GM18502 (cell line): ENCODE results near the gene ALCAM.

Experiments
- ATAC-seq: cut with Tn5 transposase; IDR thresholded peaks from one replicate; pipeline ENCODE4 v1.9.1; 2021; ENCODE audit warnings: mild to moderate bottlenecking; ENCODE audit not compliant: unreplicated experiment, poor library complexity

ALCAM gene

DNA sequence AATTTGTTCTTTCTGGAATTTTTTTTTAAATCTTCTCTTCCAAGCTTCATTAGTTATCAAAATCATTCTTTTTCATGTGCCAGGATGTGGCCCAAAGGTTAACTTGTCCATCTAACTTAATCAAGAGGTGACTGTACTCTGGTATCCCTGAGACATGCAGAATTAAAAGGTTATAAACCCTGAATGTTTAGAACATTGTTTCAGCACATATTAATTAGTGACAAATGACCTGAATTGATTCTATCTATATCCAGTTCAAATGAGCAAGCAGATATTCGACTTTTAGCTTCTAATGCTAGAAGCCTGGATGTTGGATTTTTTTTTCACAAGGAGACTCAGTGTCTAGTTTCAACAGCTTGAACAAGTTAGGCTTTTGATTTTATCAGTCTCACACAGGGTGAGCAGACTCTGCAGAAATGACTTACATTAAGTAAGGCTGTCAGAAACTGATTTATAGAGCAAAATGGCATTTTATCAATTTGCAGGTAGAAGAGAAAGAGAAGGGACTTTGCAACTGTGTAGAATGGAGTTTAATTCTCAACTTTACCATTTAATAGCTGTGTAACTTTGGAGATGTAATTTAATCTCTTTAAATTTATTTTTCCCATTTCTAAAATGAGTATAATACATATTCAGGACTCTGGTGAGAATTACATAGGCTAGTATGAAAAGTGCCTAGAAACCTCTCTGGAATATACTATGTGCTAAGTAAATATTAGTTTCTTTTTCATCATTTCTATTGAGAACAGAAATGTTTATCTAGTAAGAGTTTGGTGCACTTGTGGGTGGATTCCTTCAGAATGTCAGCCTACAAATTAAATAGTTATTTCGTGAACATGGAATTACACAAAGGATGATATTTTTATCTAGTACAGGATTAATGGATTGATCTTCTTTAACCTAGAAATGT, 100.0 kb downstream of the ALCAM start:
- no peak for ATAC-seq

- ATAC-seq: no peak
Observed at GRCh38 chr3:105470851-105471250, 104.1 kb downstream of the ALCAM start.

GRCh38 chr3:105473521-105474223, 107.0 kb downstream of the ALCAM start:
- peak; percentile 78 for ATAC-seq

DNA sequence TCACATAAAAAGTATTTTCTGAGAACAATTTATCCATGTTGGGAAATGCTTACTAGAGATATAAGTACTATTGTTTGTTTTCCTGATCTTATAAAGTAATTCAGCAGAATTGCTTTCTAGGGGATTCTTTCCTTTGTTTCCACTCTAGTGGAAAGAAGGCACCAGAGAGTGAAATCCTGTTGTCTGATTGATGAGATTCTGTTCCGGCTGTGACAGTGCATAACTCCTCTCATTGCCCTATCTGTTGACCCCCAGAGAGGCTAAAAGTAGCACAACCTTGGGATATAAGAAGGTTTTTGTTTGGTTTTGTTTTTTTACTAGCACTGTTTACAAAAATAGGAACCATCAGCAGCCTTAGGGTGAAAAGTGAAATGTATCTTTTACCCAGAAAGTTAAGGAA, 114.1 kb downstream of the ALCAM start:
- ATAC-seq: no peak

GRCh38 chr3:105483476-105483875, 116.8 kb downstream of the ALCAM start:
- no peak for ATAC-seq

- ATAC-seq: no peak
Observed at GRCh38 chr3:105490045-105490444, 123.3 kb downstream of the ALCAM start.

DNA sequence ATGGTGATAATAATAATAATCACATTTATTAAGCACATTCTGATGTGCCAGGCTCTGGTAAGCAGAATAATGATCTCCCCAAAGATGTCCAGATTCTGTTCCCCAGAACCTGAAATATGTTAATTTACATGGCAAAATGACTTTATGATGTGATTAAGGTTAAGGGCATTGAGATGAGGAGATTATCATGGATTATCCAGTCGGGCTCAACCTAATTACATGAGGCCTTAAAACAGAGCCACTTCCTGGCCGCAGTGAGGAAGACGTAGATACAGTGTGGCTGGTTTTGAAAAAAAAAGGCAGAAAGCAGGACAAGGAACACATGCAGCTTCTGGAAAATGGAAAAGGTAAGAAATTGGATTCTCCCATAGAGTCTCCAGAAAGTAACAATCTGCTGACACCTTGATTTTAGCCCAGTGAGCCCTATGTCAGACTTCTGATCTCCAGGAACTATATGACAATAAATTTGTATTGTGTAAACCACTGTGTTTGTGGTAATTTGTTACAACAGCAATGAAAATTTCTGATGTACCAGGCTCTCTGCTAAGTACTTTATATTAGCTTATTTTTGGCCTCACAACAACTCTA, 126.7 kb downstream of the ALCAM start:
- no peak for ATAC-seq

DNA sequence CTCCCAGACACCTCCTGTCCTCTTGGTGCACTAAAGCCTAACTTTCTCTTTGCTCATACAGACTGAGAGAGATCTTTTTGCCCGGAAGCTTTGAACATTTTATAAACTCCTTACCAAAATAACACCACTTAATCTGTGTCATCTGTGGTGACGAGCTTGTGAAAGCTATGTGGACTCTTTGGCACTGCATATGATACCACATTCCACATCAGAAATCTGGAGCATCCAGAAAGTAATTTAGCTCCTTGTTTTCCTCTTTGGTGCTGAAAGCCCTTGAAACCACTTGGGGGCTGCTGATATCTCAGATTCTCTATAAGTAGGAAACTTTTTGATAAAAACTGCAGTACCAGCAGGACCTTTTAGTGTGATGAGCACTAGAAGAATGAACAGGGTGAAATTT, 128.3 kb downstream of the ALCAM start:
- ATAC-seq: no peak

GRCh38 chr3:105496343-105496742, 129.6 kb downstream of the ALCAM start:
- no peak for ATAC-seq

- ATAC-seq: no peak
Observed at GRCh38 chr3:105497386-105497785, 130.7 kb downstream of the ALCAM start.

- ATAC-seq: no peak
Observed at GRCh38 chr3:105499961-105500360, 133.3 kb downstream of the ALCAM start.

DNA sequence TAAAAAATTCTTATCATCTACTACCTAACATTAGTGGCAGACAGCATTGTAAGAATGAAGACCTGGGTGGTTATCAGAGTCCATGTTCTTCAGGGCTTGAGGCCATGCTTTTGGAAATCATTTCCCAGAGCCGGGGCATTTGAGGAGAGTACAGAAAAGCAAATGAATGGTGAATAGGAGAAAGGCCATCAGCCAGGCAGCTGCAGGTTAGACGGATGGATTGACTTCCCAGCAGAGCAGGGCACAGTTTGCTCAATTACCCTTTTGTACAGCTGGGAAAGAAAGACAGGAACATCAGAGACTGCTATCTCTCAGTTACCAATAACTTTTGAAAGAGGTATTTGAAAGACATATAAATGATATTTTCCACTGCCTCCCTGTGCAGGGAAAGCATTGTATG, 135.6 kb downstream of the ALCAM start:
- no peak for ATAC-seq

GRCh38 chr3:105503191-105503593, 136.5 kb downstream of the ALCAM start:
- ATAC-seq: no peak

- no peak for ATAC-seq
Observed at GRCh38 chr3:105504440-105504951, 137.8 kb downstream of the ALCAM start.

DNA sequence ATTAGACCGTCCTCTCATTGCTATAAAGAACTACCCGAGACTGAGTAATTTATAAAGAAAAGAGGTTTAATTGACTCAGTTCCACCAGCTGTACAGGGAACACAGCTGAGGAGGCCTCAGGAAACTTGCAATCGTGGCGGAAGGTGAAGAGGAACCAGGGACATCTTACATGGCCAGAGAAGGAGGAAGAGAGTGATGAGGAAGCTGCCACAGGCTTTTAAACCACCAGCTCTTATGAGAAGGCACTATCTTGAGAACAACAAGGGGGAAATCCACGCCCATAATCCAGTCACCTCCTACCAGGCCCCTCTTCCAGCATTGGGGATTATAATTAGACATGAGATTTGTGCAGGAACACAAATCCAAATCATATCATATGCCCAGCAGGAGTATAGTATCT, 138.5 kb downstream of the ALCAM start:
- ATAC-seq: no peak

DNA sequence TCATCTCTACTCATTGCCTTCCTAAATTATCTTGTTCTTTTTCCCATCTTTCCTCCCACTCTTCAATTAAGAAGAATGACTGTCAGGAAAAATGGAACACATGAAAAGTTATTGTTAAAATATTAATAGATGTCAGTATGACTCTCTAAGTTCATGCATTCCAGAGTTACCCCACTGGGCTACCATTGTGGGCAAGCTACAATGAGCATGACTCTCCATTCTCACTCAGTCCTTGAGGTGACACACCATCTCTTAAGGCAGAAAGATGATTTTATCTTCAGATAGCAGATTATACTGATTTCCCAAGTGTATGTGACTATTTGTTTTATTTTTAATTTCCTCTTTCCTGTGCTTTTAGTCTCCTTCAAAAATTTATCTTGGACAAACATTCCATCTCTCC, 144.3 kb downstream of the ALCAM start:
- ATAC-seq: no peak

DNA sequence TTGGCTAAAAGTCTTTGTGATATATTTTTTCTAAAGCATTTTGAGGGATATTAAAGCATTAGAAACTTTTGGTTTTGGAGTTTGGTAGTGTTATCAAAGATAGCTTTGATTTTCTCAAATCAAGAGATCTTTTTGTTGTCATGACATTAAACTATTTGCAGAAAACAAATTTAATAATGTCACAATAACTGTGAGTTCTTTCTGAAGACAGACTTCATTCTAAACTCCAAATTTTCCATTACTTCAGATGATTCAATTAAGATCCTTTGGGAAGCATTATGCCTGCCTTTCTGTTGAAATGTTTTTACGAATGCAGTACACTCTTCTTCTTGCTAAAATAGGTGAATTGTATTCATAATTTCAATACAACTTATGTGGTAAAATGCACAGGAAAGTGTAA, 145.4 kb downstream of the ALCAM start:
- ATAC-seq: no peak

DNA sequence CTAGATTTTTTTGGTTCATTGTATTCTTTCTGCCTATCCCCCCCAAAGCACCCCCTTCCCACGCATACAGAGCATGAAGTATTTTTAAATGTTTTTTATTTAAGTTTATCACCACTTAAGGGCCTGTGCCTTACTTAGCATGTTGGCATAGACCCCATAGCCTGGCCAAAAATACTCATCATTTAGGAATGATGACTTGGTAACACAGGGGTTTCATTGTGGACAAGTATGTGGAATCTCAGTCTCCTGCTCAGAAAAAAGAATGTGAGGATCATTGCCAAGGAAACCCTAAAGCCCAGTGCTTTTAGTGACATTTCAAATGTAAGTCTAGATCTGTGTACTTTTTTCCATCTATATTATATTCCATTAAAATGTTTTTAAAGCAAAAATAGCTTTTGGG, 146.3 kb downstream of the ALCAM start:
- no peak for ATAC-seq

- no peak for ATAC-seq
Observed at GRCh38 chr3:105513886-105514285, 147.2 kb downstream of the ALCAM start.

GRCh38 chr3:105515372-105515771, 148.7 kb downstream of the ALCAM start:
- no peak for ATAC-seq

GRCh38 chr3:105516972-105517371, 150.3 kb downstream of the ALCAM start:
- ATAC-seq: no peak
